ENCODE results near the gene ZNF214. TPM values are rescaled to one million over a fixed set of nuclear protein-coding genes. Genes with fewer than 3 reads are reported as not detected.

The ZNF214 gene
- total and polyA plus RNA-seq, 8 donors, result 2.0 to 10.3 (median 8.5) TPM

DNA sequence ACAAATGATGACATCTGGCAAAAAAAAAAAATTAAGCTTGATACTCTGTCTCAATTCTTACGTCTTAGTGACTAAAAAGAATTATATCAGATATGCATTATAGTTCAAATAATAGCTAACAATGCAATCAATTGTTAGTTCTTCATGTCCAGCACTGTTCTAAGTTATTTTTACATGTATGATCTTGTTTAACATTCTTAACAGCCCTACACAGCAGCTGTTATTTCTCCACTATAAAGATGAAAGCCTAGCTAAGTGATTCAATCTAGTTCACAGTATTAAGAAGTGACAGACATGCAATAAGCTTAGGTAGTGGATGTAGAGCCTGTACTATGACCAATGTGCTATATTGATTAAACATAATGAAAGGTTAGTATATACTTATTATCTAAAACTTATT lies 4.1 kb downstream of the ZNF214 start:
- intact Hi-C loops (cut with DNase I), result no loop called here
- TF ChIP-seq, protein P1, sequence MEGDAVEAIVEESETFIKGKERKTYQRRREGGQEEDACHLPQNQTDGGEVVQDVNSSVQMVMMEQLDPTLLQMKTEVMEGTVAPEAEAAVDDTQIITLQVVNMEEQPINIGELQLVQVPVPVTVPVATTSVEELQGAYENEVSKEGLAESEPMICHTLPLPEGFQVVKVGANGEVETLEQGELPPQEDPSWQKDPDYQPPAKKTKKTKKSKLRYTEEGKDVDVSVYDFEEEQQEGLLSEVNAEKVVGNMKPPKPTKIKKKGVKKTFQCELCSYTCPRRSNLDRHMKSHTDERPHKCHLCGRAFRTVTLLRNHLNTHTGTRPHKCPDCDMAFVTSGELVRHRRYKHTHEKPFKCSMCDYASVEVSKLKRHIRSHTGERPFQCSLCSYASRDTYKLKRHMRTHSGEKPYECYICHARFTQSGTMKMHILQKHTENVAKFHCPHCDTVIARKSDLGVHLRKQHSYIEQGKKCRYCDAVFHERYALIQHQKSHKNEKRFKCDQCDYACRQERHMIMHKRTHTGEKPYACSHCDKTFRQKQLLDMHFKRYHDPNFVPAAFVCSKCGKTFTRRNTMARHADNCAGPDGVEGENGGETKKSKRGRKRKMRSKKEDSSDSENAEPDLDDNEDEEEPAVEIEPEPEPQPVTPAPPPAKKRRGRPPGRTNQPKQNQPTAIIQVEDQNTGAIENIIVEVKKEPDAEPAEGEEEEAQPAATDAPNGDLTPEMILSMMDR (IDR thresholded peaks at IDR 0.05), result no peak

DNA sequence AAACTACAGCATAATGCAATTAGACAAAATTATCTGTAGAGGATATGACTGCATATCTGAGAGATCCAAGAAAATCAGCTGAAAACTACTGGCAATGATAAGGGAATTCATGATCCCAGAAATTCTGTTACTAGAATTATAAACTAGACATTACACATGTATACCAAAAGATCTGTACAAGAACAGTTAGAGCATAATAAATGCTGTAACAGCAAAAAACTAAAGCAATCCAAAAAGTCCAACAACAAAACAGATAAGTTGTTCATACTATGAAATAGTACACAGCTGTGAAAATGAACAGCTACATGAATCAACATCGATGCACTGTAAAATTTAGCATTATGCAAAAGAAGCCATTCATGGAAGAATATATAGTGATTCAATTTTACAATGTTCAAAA lies 6.0 kb downstream of the ZNF214 start:
- no peaks in the 10 kb centered on the region for H3K9me3 ChIP-seq
- no peak overlapping the region for H3K4me3 ChIP-seq
- no peaks in the 10 kb centered on the region for H3K36me3 ChIP-seq
- intact Hi-C loops (cut with DNase I), result no loop called here
- DNase-seq (no peak), ATAC-seq (no peak)
- no peak overlapping the region for H3K27ac ChIP-seq
- peaks cover 0 to 3% of the 10 kb centered on the region in 2 donors for H3K27me3 ChIP-seq
- TF ChIP-seq, protein P1 (IDR thresholded peaks at IDR 0.05), result no peak
- no peaks in the 10 kb centered on the region for H3K4me1 ChIP-seq

More for the DNA sequence above, 4.1 kb downstream of the ZNF214 start:
- H3K36me3 ChIP-seq, result no peaks in the 10 kb centered on the region
- no peaks in the 10 kb centered on the region for H3K9me3 ChIP-seq
- H3K4me1 ChIP-seq, result peaks cover 0 to 9% of the 10 kb centered on the region in 2 donors
- ATAC-seq (no peak), DNase-seq (no peak)
- H3K27me3 ChIP-seq, result peaks cover 0 to 22% of the 10 kb centered on the region in 2 donors
- H3K27ac ChIP-seq, result no peak overlapping the region
- no peak overlapping the region for H3K4me3 ChIP-seq

GRCh38 chr11:7004482-7004881 lies 15.7 kb downstream of the ZNF214 start:
- TF ChIP-seq, protein P1 (IDR thresholded peaks at IDR 0.05), result no peak
- Histone ChIP-seq H3K36me3 (peaks cover 0 to 12% of the 10 kb centered on the region in 2 donors), H3K9me3 (no peaks in the 10 kb centered on the region), H3K4me1 (no peaks in the 10 kb centered on the region), H3K27ac (no peak overlapping the region), H3K4me3 (no peak overlapping the region), H3K27me3 (no peaks in the 10 kb centered on the region)
- DNase-seq, result no peak
- intact Hi-C loops (cut with DNase I), result no loop called here
- ATAC-seq, result no peak

DNA sequence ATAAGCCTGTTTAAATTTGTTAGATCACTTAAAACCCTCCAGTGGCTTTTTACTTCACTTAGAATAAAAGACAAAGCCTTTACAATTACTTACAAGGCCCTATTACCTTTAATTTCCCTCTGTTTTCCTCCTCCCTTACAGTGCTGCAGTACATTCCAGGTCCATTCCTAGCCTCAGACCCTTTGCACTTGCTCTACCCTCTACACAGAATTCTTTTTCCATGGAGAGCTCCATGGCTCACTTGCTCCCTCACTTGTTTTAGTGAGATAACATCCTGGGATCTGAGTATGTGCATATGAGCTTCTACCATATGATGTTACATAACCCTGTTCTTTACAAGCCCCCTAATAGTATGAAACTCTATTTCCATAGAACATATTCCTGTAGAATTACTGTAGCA lies 24.4 kb downstream of the ZNF214 start:
- no peak overlapping the region for H3K4me3 ChIP-seq
- no peaks in the 10 kb centered on the region for H3K9me3 ChIP-seq
- DNase-seq, result no peak
- no peak overlapping the region for H3K27ac ChIP-seq
- intact Hi-C loops (cut with DNase I), result no loop called here
- no peaks in the 10 kb centered on the region for H3K4me1 ChIP-seq
- no peaks in the 10 kb centered on the region for H3K27me3 ChIP-seq
- ATAC-seq, result no peak
- TF ChIP-seq, protein P1 (IDR thresholded peaks at IDR 0.05), result no peak
- H3K36me3 ChIP-seq, result peaks cover 0 to 8% of the 10 kb centered on the region in 2 donors

DNA sequence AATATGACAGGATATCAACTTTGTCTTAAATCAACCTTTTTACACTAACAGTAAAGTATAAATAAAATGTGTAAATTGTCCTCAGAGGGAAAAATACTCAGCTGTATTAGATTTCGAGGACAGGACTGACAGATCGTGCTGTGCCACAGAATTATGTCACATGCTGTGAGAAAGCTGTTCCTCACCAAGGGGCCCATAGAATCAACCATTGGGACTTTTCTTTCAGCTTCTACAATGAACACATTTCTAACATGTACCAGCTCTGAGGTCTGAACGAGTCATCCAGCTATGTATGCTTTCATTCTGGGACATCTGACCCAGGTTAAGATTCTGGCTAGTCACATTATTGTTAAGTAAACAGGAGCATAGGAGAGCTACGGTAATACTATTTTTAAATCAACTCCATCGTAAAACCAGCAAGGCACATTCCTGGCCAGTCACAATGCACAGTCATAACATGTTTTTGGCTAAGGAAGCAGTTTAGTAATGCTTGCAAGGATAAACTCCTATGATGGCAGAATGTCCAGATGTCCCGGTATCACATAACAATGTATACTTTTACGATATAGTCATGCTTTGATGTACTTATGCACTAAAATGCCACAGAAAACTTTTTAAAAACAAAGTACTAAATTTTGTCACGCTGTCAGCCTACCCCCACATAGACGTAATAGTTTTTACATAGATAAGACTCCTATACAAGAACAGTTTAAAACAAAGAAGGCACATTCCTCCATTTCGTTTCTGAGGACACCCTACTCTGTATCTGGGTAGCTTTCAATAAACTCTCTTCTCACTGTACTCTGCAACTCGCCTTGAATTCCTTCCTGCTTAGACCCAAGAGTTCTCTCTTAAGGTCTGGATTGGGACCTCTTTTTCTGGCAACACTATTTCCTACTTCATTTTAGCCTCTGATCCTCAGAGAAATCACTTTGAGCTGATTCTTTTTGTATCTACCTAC lies 27.4 kb downstream of the ZNF214 start:
- intact Hi-C loops (cut with DNase I), result no loop called here
- H3K27me3 ChIP-seq, result no peaks in the 10 kb centered on the region
- TF ChIP-seq, protein P1 (IDR thresholded peaks at IDR 0.05), result no peak
- H3K36me3 ChIP-seq, result no peaks in the 10 kb centered on the region
- H3K4me1 ChIP-seq, result no peaks in the 10 kb centered on the region
- ATAC-seq (peak; percentile 68), DNase-seq (no peak)
- H3K4me3 ChIP-seq, result no peak overlapping the region
- H3K9me3 ChIP-seq, result no peaks in the 10 kb centered on the region
- no peak overlapping the region for H3K27ac ChIP-seq

All from left lung (tissue), 10 donors.